Measurements from ENCODE around the gene LY9. TPM values are rescaled to one million over a fixed set of nuclear protein-coding genes. Genes with fewer than 3 reads are reported as not detected.

Gene LY9
- total and polyA plus RNA-seq, 2 of the 13 experiments (the other 11 are each of a cell fraction or from before 2014, with no cell fraction given): not detected

GRCh38 chr1:160755911-160756848 is 39.8 kb upstream of the LY9 start (continued):
- TF ChIP-seq, protein P1, sequence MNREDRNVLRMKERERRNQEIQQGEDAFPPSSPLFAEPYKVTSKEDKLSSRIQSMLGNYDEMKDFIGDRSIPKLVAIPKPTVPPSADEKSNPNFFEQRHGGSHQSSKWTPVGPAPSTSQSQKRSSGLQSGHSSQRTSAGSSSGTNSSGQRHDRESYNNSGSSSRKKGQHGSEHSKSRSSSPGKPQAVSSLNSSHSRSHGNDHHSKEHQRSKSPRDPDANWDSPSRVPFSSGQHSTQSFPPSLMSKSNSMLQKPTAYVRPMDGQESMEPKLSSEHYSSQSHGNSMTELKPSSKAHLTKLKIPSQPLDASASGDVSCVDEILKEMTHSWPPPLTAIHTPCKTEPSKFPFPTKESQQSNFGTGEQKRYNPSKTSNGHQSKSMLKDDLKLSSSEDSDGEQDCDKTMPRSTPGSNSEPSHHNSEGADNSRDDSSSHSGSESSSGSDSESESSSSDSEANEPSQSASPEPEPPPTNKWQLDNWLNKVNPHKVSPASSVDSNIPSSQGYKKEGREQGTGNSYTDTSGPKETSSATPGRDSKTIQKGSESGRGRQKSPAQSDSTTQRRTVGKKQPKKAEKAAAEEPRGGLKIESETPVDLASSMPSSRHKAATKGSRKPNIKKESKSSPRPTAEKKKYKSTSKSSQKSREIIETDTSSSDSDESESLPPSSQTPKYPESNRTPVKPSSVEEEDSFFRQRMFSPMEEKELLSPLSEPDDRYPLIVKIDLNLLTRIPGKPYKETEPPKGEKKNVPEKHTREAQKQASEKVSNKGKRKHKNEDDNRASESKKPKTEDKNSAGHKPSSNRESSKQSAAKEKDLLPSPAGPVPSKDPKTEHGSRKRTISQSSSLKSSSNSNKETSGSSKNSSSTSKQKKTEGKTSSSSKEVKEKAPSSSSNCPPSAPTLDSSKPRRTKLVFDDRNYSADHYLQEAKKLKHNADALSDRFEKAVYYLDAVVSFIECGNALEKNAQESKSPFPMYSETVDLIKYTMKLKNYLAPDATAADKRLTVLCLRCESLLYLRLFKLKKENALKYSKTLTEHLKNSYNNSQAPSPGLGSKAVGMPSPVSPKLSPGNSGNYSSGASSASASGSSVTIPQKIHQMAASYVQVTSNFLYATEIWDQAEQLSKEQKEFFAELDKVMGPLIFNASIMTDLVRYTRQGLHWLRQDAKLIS (CRISPR knock-in tag; IDR thresholded peaks at IDR 0.05): no peak
- TF ChIP-seq, protein P2, sequence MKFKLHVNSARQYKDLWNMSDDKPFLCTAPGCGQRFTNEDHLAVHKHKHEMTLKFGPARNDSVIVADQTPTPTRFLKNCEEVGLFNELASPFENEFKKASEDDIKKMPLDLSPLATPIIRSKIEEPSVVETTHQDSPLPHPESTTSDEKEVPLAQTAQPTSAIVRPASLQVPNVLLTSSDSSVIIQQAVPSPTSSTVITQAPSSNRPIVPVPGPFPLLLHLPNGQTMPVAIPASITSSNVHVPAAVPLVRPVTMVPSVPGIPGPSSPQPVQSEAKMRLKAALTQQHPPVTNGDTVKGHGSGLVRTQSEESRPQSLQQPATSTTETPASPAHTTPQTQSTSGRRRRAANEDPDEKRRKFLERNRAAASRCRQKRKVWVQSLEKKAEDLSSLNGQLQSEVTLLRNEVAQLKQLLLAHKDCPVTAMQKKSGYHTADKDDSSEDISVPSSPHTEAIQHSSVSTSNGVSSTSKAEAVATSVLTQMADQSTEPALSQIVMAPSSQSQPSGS (CRISPR knock-in tag; IDR thresholded peaks at IDR 0.05): no peak
- TF ChIP-seq PCBP2 (optimal IDR thresholded peaks at IDR 0.05; ENCODE audit: low read depth, low read length, poor library complexity, severe bottlenecking) (no peak), ZNF790 (CRISPR knock-in tag; IDR thresholded peaks at IDR 0.05; ENCODE audit: borderline replicate concordance) (no peak), NBN (conservative IDR thresholded peaks at IDR 0.05) (no peak), SCMH1 (CRISPR knock-in tag; IDR thresholded peaks at IDR 0.05; ENCODE audit: borderline replicate concordance) (no peak), KDM5B (CRISPR knock-in tag; IDR thresholded peaks at IDR 0.05; ENCODE audit: borderline replicate concordance) (no peak), ZNF781 (CRISPR knock-in tag; IDR thresholded peaks at IDR 0.05; ENCODE audit: borderline replicate concordance, not compliant biosample characterization) (no peak), AKAP8 (CRISPR knock-in tag; IDR thresholded peaks at IDR 0.05) (no peak)
- TF ChIP-seq, protein P3, sequence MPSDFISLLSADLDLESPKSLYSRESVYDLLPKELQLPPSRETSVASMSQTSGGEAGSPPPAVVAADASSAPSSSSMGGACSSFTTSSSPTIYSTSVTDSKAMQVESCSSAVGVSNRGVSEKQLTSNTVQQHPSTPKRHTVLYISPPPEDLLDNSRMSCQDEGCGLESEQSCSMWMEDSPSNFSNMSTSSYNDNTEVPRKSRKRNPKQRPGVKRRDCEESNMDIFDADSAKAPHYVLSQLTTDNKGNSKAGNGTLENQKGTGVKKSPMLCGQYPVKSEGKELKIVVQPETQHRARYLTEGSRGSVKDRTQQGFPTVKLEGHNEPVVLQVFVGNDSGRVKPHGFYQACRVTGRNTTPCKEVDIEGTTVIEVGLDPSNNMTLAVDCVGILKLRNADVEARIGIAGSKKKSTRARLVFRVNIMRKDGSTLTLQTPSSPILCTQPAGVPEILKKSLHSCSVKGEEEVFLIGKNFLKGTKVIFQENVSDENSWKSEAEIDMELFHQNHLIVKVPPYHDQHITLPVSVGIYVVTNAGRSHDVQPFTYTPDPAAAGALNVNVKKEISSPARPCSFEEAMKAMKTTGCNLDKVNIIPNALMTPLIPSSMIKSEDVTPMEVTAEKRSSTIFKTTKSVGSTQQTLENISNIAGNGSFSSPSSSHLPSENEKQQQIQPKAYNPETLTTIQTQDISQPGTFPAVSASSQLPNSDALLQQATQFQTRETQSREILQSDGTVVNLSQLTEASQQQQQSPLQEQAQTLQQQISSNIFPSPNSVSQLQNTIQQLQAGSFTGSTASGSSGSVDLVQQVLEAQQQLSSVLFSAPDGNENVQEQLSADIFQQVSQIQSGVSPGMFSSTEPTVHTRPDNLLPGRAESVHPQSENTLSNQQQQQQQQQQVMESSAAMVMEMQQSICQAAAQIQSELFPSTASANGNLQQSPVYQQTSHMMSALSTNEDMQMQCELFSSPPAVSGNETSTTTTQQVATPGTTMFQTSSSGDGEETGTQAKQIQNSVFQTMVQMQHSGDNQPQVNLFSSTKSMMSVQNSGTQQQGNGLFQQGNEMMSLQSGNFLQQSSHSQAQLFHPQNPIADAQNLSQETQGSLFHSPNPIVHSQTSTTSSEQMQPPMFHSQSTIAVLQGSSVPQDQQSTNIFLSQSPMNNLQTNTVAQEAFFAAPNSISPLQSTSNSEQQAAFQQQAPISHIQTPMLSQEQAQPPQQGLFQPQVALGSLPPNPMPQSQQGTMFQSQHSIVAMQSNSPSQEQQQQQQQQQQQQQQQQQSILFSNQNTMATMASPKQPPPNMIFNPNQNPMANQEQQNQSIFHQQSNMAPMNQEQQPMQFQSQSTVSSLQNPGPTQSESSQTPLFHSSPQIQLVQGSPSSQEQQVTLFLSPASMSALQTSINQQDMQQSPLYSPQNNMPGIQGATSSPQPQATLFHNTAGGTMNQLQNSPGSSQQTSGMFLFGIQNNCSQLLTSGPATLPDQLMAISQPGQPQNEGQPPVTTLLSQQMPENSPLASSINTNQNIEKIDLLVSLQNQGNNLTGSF (CRISPR knock-in tag; IDR thresholded peaks at IDR 0.05): no peak

Measured in HepG2 (cell line).